Bronchial epithelial cell (primary cell): Measurements from ENCODE around the gene CGN. TPM values are rescaled to one million over a fixed set of nuclear protein-coding genes. Genes with fewer than 3 reads are reported as not detected.

Experiments
- DNase-seq: peaks from one replicate; pipeline ENCODE4 v3.0.0-alpha.2; 2010; ENCODE audit warnings: low read depth
- FAIRE-seq: peaks from 2 replicates; lab custom pipeline; 2011; peaks lifted over from hg19 to GRCh38; lab: Jason Lieb, UNC
- H3K27me3 ChIP-seq: 2 replicates; pipeline ENCODE4 v1.5.1; 2011; ENCODE audit warnings: low read length; ENCODE audit not compliant: control insufficient read depth, insufficient read depth
- H3K36me3 ChIP-seq: 2 replicates; pipeline ENCODE4 v1.5.1; 2011; ENCODE audit warnings: low read length; ENCODE audit not compliant: control insufficient read depth, insufficient read depth
- H3K4me3 ChIP-seq: 2 replicates; pipeline ENCODE4 v1.5.1; 2011; ENCODE audit warnings: mild to moderate bottlenecking, low read depth, low read length, control low read depth
- CTCF ChIP-seq: IDR thresholded peaks from 2 replicates; pipeline ENCODE4 v1.5.1; 2011; ENCODE audit warnings: mild to moderate bottlenecking, moderate library complexity, low read length, control low read depth, inconsistent platforms; ENCODE audit not compliant: insufficient read depth, severe bottlenecking
- total RNA-seq: library from RNA; depleted of rRNA; stranded (reverse); fragments of >200 nt; gene quantifications from 2 replicates; pipeline ENCODE4 v1.2.1, GENCODE V29; 2014

Gene CGN
- total RNA-seq, 1 donor from 2014 or later: 4.2 TPM

GRCh38 chr1:151534662-151535278 lies 23.6 kb downstream of the CGN start:
- DNase-seq (peak; percentile 55), FAIRE-seq (peak; percentile 28)
- no peaks in the 10 kb centered on the region for H3K36me3 ChIP-seq

GRCh38 chr1:151535326-151536271 lies 24.4 kb downstream of the CGN start:
- H3K36me3 ChIP-seq: no peaks in the 10 kb centered on the region
- no peak overlapping the region for H3K4me3 ChIP-seq
- H3K27me3 ChIP-seq: no peaks in the 10 kb centered on the region
- no peak for DNase-seq
- no peak for TF ChIP-seq CTCF
- FAIRE-seq: no peak

More at GRCh38 chr1:151534662-151535278, 23.6 kb downstream of the CGN start:
- TF ChIP-seq CTCF: peak; percentile 94
- Histone ChIP-seq H3K4me3 (no peak overlapping the region), H3K27me3 (no peaks in the 10 kb centered on the region)

- FAIRE-seq (no peak), DNase-seq (no peak)
- Histone ChIP-seq H3K4me3 (no peak overlapping the region), H3K27me3 (no peaks in the 10 kb centered on the region), H3K36me3 (no peaks in the 10 kb centered on the region)
- no peak for TF ChIP-seq CTCF
Observed at GRCh38 chr1:151536499-151536898, 25.3 kb downstream of the CGN start.

GRCh38 chr1:151537112-151537511 lies 25.9 kb downstream of the CGN start:
- H3K4me3 ChIP-seq: no peak overlapping the region
- no peak for TF ChIP-seq CTCF
- peak; percentile 95 for DNase-seq

GRCh38 chr1:151539321-151540020 lies 28.3 kb downstream of the CGN start:
- Histone ChIP-seq H3K36me3 (no peaks in the 10 kb centered on the region), H3K27me3 (no peaks in the 10 kb centered on the region), H3K4me3 (peak overlapping the region; percentile 80)
- FAIRE-seq: peak; percentile 75
- peak; percentile 99 for DNase-seq
- no peak for TF ChIP-seq CTCF

More at GRCh38 chr1:151537112-151537511, 25.9 kb downstream of the CGN start:
- H3K27me3 ChIP-seq: no peaks in the 10 kb centered on the region
- H3K36me3 ChIP-seq: no peaks in the 10 kb centered on the region
- FAIRE-seq: peak; percentile 76
